Adrenal gland (tissue), 12 donors: ENCODE results near the gene TCF15. TPM values are rescaled to one million over a fixed set of nuclear protein-coding genes. Genes with fewer than 3 reads are reported as not detected.
A peak's percentile ranks its signal among the peaks of the same experiment; 100 is the strongest.
"Not testable (repeated sequence)": the region's sequence is repeated elsewhere in the genome, so short reads cannot be mapped to it uniquely, and the experiment has no call there.

ENCODE experiments used
- DNase-seq, 7 donors: peaks; one replicate each; pipeline ENCODE4 v3.0.0-alpha.2; 2019 to 2020
- H3K27ac ChIP-seq, 5 donors: fragments of 200-600 bp; sonication (generic) in 4 of 5; 1 replicate in 3 of 5; 2 replicates in 2 of 5; pipeline versions ENCODE4 v1.5.1 to v1.8.0; 2016 to 2020; ENCODE audit warnings: mild to moderate bottlenecking in 1 of 5
- H3K27me3 ChIP-seq: fragments of 200-600 bp; 2 replicates; pipeline ENCODE4 v1.8.0; 2021
- H3K36me3 ChIP-seq, 2 donors: fragments of 200-600 bp; replicated peaks in 1 of 2; 1 replicate in 1 of 2; 2 replicates in 1 of 2; pipeline versions ENCODE4 v1.5.1 to v1.8.0; 2018 to 2022
- H3K4me1 ChIP-seq, 2 donors: fragments of 200-600 bp; replicated peaks in 1 of 2; 1 replicate in 1 of 2; 2 replicates in 1 of 2; pipeline versions ENCODE4 v1.5.1 to v1.8.0; 2018 to 2021
- H3K4me3 ChIP-seq, 4 donors: fragments of 200-600 bp; sonication (generic) in 3 of 4; one replicate each; pipeline ENCODE4 v1.5.1; 2016 to 2018
- H3K9me3 ChIP-seq, 3 donors: fragments of 200-600 bp; sonication (generic) in 1 of 3; replicated peaks in 1 of 3; 1 replicate in 2 of 3; 2 replicates in 1 of 3; pipeline versions ENCODE4 v1.5.1 to v1.8.0; 2016 to 2021
- CTCF ChIP-seq, 6 experiments: fragments of 450-650 bp in 4 of 6; fragments of 200-600 bp in 2 of 6; sonication (generic) in 1 of 6; IDR thresholded peaks; 1 replicate in 5 of 6; 2 replicates in 1 of 6; pipeline versions ENCODE4 v1.5.1 to v1.8.0; 2016 to 2021; ENCODE audit warnings: antibody characterized with exemption in 6 of 6, mild to moderate bottlenecking in 2 of 6, moderate library complexity in 1 of 6
- POLR2A ChIP-seq, 2 donors: fragments of 450-650 bp; IDR thresholded peaks; one replicate each; pipeline ENCODE4 v1.6.1; 2017; ENCODE audit warnings: antibody characterized with exemption in 2 of 2, mild to moderate bottlenecking in 2 of 2, moderate library complexity in 1 of 2
- WGBS, 4 donors: extraction: QIAGEN DNeasy Blood & Tissue Kit in 2 of 4; methylation state at CpG; one replicate each; pipeline versions ENCODE4 v1.1.5 to v1.1.7; 2013 to 2017; 5-methylcytosine and 5-hydroxymethylcytosine counted together
- intact Hi-C, 2 donors: fragments of 100-400 bp; cut with DNase I; formaldehyde crosslinking; loops; one replicate each; pipeline versions ENCODE4 v1.14.1 to v1.15.0; 2022 to 2023
- polyA plus RNA-seq, 3 donors: library from polyadenylated mRNA; stranded (reverse); fragments of 200-250 nt in 2 of 3; fragments of 350-450 nt in 1 of 3; fragmentation: Illumina TruSeq in 1 of 3; extraction: RNeasy Lipid Tissue Mini Kit (QIAGEN cat#74804) in 1 of 3; gene quantifications; one replicate each; pipeline ENCODE4 v1.2.3, GENCODE V29; 2013 to 2014
- total RNA-seq, 9 donors: library from RNA; depleted of rRNA in 4 of 9; stranded (reverse); fragments of >200 nt in 4 of 9; fragments of 120-200 nt in 1 of 9; fragmentation: NEBNext Ultra II Directional in 1 of 9; extraction: Animal tissue kit (Norgen Biotek cat#: 25700) in 1 of 9; gene quantifications; one replicate each; pipeline versions ENCODE4 v1.1.0 to v1.2.4, GENCODE V29; 2013 to 2023
- donor health status: healthy with polysubstance abuse.
- donor health status: Bipolar disorder and iron deficiency.
- donor health status: DM: yes; HTN: yes; CAD: no.
- donor health status: DM: no; HTN: no; CAD: no.
- donor health status: DM: no; HTN: no; CAD: no.
- donor health status: DM: yes; HTN: yes; CAD: no.

The TCF15 gene
- total and polyA plus RNA-seq, 12 donors, result 0.31 to 3.0 (median 0.96) TPM

GRCh38 chr20:645318-646106 is 35.4 kb upstream of the TCF15 start:
- Histone ChIP-seq H3K4me1 (peaks cover 22 to 25% of the 10 kb centered on the region in 2 donors), H3K4me3 (no peak overlapping the region), H3K9me3 (no peaks in the 10 kb centered on the region), H3K27ac (peak overlapping the region in 3 of 5 donors; percentile 40 to 78 (median 52)), H3K36me3 (peaks cover 0 to 33% of the 10 kb centered on the region in 2 donors), H3K27me3 (no peaks in the 10 kb centered on the region)
- 19 to 29% (median 21%) methylated on average over 12 to 20 of the region's 20 CpGs for WGBS, 4 donors
- TF ChIP-seq POLR2A (IDR thresholded peaks at IDR 0.05), result no peak
- TF ChIP-seq CTCF (IDR thresholded peaks at IDR 0.05), result peak; percentile 77 to 92 (median 86)
- intact Hi-C loops, result loop anchor here in 1 of 2 donors (5.0 kb wide), 1 partner anchor 83 kb away; no protein-coding TSS in a partner anchor
- peak; percentile 49 to 83 (median 67) for DNase-seq

DNA sequence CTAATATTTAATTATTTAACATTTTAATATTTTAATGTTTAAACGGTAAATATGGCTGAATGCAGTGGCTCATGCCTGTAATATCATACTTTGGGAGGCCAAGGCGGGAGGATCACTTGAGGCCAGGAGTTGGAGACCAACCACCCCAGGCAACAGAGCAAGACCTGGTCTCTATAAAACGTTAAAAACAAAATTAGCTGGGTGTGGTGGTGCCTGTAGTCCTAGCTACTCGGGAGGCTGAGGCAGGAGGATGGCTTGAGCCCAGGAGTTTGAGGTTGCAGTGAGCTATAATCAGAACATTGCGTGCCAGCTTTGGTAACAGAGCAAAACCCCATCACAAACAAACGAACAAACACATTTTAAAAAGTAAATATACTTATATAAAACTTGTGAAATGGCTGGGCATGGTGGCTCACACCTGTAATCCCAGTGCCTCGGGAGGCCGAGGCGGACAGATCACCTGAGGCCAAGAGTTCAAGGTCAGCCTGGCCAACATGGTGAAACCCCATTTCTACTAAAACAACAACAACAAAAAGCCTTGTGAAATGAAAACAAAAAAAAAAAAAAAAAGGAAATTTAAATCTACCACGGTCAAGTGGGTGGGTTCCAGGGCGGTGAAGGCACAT is 34.7 kb upstream of the TCF15 start:
- H3K9me3 ChIP-seq, result no peaks in the 10 kb centered on the region
- intact Hi-C loops, result loop anchor here (5.0 kb wide), 1 partner anchor 83 kb away; no protein-coding TSS in a partner anchor
- H3K36me3 ChIP-seq, result peaks cover 0 to 26% of the 10 kb centered on the region in 2 donors
- no peaks in the 10 kb centered on the region for H3K27me3 ChIP-seq
- DNase-seq, result no peak
- peaks cover 22 to 25% of the 10 kb centered on the region in 2 donors for H3K4me1 ChIP-seq
- H3K4me3 ChIP-seq, result no peak overlapping the region
- H3K27ac ChIP-seq, result no peak overlapping the region
- no peak for TF ChIP-seq CTCF (IDR thresholded peaks at IDR 0.05)
- TF ChIP-seq POLR2A (IDR thresholded peaks at IDR 0.05), result no peak
- 70 to 81% (median 74%) methylated on average over 11 of the region's 11 CpGs for WGBS, 4 donors

- peak in 3 of 7 donors; percentile 17 to 39 (median 25) for DNase-seq
- Histone ChIP-seq H3K4me1 (peaks cover 22 to 25% of the 10 kb centered on the region in 2 donors), H3K4me3 (peak overlapping the region in 2 of 4 donors; percentile 16 to 53), H3K27ac (peak overlapping the region in 1 of 5 donors; percentile 21), H3K27me3 (no peaks in the 10 kb centered on the region), H3K9me3 (no peaks in the 10 kb centered on the region), H3K36me3 (peaks cover 0 to 4% of the 10 kb centered on the region in 2 donors)
- WGBS, 4 donors, result 5 to 27% (median 11%) methylated on average over 7 to 57 of the region's 57 CpGs
- TF ChIP-seq CTCF (IDR thresholded peaks at IDR 0.05) (no peak), POLR2A (IDR thresholded peaks at IDR 0.05) (no peak)
- intact Hi-C loops, result loop anchor here in 1 of 2 donors (5.0 kb wide), 1 partner anchor 80 kb away; no protein-coding TSS in a partner anchor
Measured at GRCh38 chr20:642398-643174, 32.5 kb upstream of the TCF15 start.

GRCh38 chr20:642013-642397 is 31.9 kb upstream of the TCF15 start:
- 15% methylated on average over 5 of the region's 13 CpGs; no CpG with 5 or more reads in 3 of the 4 donors for WGBS, 4 donors
- peak overlapping the region in 1 of 4 donors; percentile 53 for H3K4me3 ChIP-seq
- not testable (repeated sequence) for H3K27me3 ChIP-seq, DNase-seq, H3K36me3 ChIP-seq, H3K27ac ChIP-seq, H3K9me3 ChIP-seq
- peaks cover 22 to 25% of the 10 kb centered on the region in 2 donors for H3K4me1 ChIP-seq
- intact Hi-C loops, result loop anchor here in 1 of 2 donors (5.0 kb wide), 1 partner anchor 80 kb away; no protein-coding TSS in a partner anchor
